ENCODE data around the gene SMTN. TPM values are rescaled to one million over a fixed set of nuclear protein-coding genes. Genes with fewer than 3 reads are reported as not detected.

SMTN gene
- total RNA-seq, 1 donor from 2014 or later: 736 TPM

DNA sequence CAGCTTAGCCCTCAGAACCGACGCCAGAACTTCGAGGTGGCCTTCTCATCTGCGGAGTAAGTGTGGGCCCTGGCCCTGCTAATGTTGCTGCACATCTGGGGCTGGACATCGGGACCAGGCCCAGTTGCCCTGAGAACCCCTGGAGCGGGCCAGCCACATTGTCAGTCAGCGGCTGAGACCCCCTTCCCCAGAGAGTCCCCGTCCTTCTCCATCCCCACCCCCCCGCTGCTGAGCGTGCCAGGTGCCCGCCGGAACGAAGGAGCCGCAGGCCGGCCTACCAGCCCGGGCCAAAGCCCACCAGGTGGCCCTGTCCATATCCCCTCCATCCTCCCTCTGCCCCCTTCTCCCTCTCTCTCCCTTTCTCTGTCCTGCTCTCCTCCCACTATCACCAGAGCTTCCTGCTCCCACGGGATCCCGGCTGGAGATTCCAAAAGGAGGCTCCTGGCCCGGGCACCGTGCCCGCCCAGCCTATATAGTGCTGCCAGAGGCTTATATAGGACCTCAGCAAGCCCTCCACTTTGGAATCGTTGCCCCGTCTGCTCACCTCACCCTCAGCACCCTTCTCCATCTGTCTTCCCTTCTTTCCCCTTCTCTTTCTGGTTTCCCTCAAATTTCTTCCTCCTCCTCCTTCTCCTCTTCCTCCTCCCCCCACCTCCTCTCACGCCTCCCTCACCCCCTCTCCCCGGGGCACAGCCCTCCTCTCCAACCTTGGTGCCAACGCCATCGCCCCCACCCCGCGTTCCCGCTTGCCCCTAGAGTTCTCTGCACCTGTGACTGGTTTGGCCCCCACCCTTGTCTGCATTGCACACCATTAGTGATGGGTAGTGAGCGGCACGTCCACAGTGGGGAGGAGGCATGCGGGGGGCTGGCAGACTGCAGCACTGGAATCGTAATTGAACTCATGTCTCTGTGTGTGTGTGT is 19.0 kb downstream of the SMTN start:
- Mint-ChIP-seq H3K4me1 (ENCODE audit: unreplicated experiment) (peaks cover 37% of the 10 kb centered on the region), H3K36me3 (ENCODE audit: low read depth, unreplicated experiment) (peaks cover 52% of the 10 kb centered on the region), H3K27ac (ENCODE audit: unreplicated experiment) (no peak overlapping the region), H3K27me3 (ENCODE audit: unreplicated experiment) (peaks cover 20% of the 10 kb centered on the region), H3K9me3 (ENCODE audit: unreplicated experiment) (no peaks in the 10 kb centered on the region), H3K4me3 (ENCODE audit: unreplicated experiment) (no peak overlapping the region)
- TF ChIP-seq, protein P1, sequence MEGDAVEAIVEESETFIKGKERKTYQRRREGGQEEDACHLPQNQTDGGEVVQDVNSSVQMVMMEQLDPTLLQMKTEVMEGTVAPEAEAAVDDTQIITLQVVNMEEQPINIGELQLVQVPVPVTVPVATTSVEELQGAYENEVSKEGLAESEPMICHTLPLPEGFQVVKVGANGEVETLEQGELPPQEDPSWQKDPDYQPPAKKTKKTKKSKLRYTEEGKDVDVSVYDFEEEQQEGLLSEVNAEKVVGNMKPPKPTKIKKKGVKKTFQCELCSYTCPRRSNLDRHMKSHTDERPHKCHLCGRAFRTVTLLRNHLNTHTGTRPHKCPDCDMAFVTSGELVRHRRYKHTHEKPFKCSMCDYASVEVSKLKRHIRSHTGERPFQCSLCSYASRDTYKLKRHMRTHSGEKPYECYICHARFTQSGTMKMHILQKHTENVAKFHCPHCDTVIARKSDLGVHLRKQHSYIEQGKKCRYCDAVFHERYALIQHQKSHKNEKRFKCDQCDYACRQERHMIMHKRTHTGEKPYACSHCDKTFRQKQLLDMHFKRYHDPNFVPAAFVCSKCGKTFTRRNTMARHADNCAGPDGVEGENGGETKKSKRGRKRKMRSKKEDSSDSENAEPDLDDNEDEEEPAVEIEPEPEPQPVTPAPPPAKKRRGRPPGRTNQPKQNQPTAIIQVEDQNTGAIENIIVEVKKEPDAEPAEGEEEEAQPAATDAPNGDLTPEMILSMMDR (IDR thresholded peaks at IDR 0.05; ENCODE audit: unreplicated experiment): no peak
- DNase-seq (ENCODE audit: low spot score): no peak

DNA sequence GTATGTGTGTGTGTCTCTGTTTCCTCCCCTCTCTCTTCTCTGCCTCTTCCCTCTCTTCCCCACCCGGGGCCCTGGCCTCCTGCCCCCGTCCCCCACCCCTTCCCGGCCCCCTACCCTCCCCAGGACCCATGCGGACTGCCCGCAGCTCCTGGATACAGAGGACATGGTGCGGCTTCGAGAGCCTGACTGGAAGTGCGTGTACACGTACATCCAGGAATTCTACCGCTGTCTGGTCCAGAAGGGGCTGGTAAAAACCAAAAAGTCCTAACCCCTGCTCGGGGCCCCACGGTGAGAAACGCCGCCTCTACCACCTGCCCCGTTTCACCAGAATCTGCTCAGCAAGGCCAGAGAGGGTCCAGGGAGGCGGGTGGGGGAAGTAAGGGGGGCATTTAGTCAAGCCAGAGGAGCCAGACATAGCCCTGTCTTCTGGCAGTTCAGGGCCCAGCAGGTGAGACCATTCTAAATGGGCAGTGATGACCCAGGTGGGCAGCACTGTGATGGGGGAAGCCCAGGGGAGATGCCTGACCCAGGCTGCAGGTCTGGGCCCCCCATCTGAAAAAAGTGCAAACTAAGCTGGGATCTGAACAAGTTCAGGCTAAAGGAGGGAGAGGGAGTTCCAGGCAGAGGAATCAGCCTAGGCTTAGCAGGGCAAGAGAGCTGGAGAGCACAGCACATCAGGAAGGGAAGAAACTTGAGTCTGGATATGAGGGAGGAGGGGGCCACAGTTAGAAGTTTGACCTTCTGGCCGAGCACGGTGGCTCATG is 19.8 kb downstream of the SMTN start:
- H3K36me3 Mint-ChIP-seq (ENCODE audit: low read depth, unreplicated experiment): peaks cover 49% of the 10 kb centered on the region
- DNase-seq (ENCODE audit: low spot score): no peak
- H3K27ac Mint-ChIP-seq (ENCODE audit: unreplicated experiment): no peak overlapping the region
- H3K4me3 Mint-ChIP-seq (ENCODE audit: unreplicated experiment): peak overlapping the region; percentile 37
- peaks cover 22% of the 10 kb centered on the region for H3K27me3 Mint-ChIP-seq (ENCODE audit: unreplicated experiment)
- TF ChIP-seq, protein P1 (IDR thresholded peaks at IDR 0.05; ENCODE audit: unreplicated experiment): no peak
- H3K4me1 Mint-ChIP-seq (ENCODE audit: unreplicated experiment): peaks cover 36% of the 10 kb centered on the region
- no peaks in the 10 kb centered on the region for H3K9me3 Mint-ChIP-seq (ENCODE audit: unreplicated experiment)

DNA sequence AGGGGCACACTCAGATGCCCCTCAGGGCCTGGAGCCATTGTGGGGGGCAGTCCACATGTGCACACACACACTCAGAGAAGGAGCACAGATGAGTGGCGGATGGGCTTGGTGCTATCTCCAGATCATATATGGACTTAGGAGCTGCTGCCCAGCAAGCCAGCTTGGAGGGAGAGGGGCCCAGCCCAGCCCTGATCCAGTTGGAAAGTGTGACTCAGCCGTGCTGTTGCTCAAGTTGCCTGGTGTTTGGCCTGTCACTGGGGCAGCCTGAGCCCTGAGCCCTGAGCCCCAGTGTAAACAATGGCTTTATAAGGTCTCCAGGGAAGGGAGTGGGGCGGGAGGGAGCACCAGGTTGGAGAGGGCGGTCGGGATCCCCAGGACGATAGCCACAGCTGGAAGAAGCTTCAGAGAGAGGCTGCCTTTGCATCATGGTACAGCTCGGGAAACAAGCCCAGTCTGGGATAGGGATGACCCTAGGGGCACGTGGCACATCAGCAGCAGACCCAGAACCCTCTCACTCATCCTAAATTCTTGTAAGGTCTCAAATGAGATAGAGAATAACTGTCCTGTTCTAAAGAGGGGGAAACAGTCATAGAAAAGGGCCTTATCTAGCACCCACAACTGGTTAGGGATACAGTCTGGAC is 21.4 kb downstream of the SMTN start:
- DNase-seq (ENCODE audit: low spot score): no peak
- TF ChIP-seq, protein P1 (IDR thresholded peaks at IDR 0.05; ENCODE audit: unreplicated experiment): no peak
- H3K4me3 Mint-ChIP-seq (ENCODE audit: unreplicated experiment): peak overlapping the region; percentile 53
- peaks cover 36% of the 10 kb centered on the region for H3K4me1 Mint-ChIP-seq (ENCODE audit: unreplicated experiment)
- H3K36me3 Mint-ChIP-seq (ENCODE audit: low read depth, unreplicated experiment): peaks cover 39% of the 10 kb centered on the region
- peak overlapping the region; percentile 38 for H3K27ac Mint-ChIP-seq (ENCODE audit: unreplicated experiment)
- peaks cover 19% of the 10 kb centered on the region for H3K27me3 Mint-ChIP-seq (ENCODE audit: unreplicated experiment)
- H3K9me3 Mint-ChIP-seq (ENCODE audit: unreplicated experiment): no peaks in the 10 kb centered on the region

DNA sequence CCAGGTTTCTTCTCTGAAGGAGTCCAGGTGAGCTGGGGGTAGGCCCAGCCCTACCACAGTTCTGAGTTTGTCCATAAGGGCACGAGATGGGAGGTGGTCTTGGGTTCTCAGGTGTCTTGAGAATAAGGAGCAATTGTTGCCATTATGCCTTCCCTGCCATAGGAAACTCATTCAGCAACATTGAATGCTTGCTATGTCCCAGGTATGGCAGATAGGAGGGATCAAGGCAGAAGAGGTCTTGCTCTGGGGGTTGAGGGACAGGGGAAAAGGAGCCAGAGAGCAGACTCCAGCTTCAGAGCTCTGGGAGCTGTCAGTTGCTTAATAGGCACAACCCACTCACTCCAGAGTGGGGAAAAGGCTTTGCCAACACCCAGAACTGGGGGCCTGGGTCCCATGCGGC is 22.0 kb downstream of the SMTN start:
- peaks cover 23% of the 10 kb centered on the region for H3K27me3 Mint-ChIP-seq (ENCODE audit: unreplicated experiment)
- peaks cover 39% of the 10 kb centered on the region for H3K4me1 Mint-ChIP-seq (ENCODE audit: unreplicated experiment)
- no peaks in the 10 kb centered on the region for H3K9me3 Mint-ChIP-seq (ENCODE audit: unreplicated experiment)
- no peak for DNase-seq (ENCODE audit: low spot score)
- TF ChIP-seq, protein P1 (IDR thresholded peaks at IDR 0.05; ENCODE audit: unreplicated experiment): no peak
- H3K36me3 Mint-ChIP-seq (ENCODE audit: low read depth, unreplicated experiment): peaks cover 38% of the 10 kb centered on the region
- H3K27ac Mint-ChIP-seq (ENCODE audit: unreplicated experiment): no peak overlapping the region
- peak overlapping the region; percentile 37 for H3K4me3 Mint-ChIP-seq (ENCODE audit: unreplicated experiment)
